Endodermal cell (in vitro differentiated cells): Measurements from ENCODE around the gene ATP13A2. TPM values are rescaled to one million over a fixed set of nuclear protein-coding genes. Genes with fewer than 3 reads are reported as not detected.

Source experiments
- DNase-seq: peaks from one replicate; pipeline ENCODE4 v3.0.0-alpha.2; 2017
- H3K27ac ChIP-seq: 2 replicates; pipeline ENCODE4 v1.5.1; 2013; ENCODE audit warnings: mild to moderate bottlenecking, low read depth, low read length, moderate library complexity
- H3K27me3 ChIP-seq: 2 replicates; pipeline ENCODE4 v1.6.1; 2013; ENCODE audit warnings: mild to moderate bottlenecking, low read length, moderate library complexity; ENCODE audit not compliant: insufficient read depth, control insufficient read depth, poor library complexity, severe bottlenecking
- H3K36me3 ChIP-seq: 2 replicates; pipeline ENCODE4 v1.7.0; 2013; ENCODE audit warnings: mild to moderate bottlenecking, low read length, moderate library complexity; ENCODE audit not compliant: control insufficient read depth, insufficient read depth
- H3K4me1 ChIP-seq: one replicate; pipeline ENCODE4 v1.7.0; 2013; ENCODE audit warnings: low read length; ENCODE audit not compliant: control insufficient read depth, insufficient read depth
- H3K4me3 ChIP-seq: 2 replicates; pipeline ENCODE4 v1.5.1; 2013; ENCODE audit warnings: mild to moderate bottlenecking, low read length, moderate library complexity
- H3K9ac ChIP-seq: 2 replicates; pipeline ENCODE4 v1.6.1; 2013; ENCODE audit warnings: mild to moderate bottlenecking, low read length, moderate library complexity; ENCODE audit not compliant: poor library complexity, severe bottlenecking; ENCODE audit errors: extremely low read depth
- H3K9me3 ChIP-seq: 2 replicates; pipeline ENCODE4 v1.6.1; 2013; ENCODE audit warnings: mild to moderate bottlenecking, low read length, moderate library complexity; ENCODE audit not compliant: control insufficient read depth
- H3K27ac Mint-ChIP-seq: 2 replicates; pipeline ENCODE4 v1.8.0; 2020; ENCODE audit warnings: mixed read lengths
- H3K27me3 Mint-ChIP-seq: 2 replicates; pipeline ENCODE4 v1.8.0; 2021; ENCODE audit warnings: mild to moderate bottlenecking, mixed read lengths; ENCODE audit not compliant: insufficient read depth
- H3K36me3 Mint-ChIP-seq: 2 replicates; pipeline ENCODE4 v1.8.0; 2020; ENCODE audit warnings: low read depth, mixed read lengths
- H3K4me1 Mint-ChIP-seq: 2 replicates; pipeline ENCODE4 v1.8.0; 2020; ENCODE audit warnings: mixed read lengths
- H3K4me3 Mint-ChIP-seq: 2 replicates; pipeline ENCODE4 v1.8.0; 2020; ENCODE audit warnings: mild to moderate bottlenecking, moderate library complexity, mixed read lengths
- H3K9me3 Mint-ChIP-seq: 2 replicates; pipeline ENCODE4 v1.8.0; 2020; ENCODE audit warnings: mild to moderate bottlenecking, mixed read lengths
- WGBS, 2 experiments: methylation state at CpG; one replicate each; pipeline versions ENCODE4 v1.1.5 to v1.1.7; 2013; ENCODE audit warnings: missing lambda C conversion rate in 2 of 2, mixed read lengths in 1 of 2; ENCODE audit not compliant: insufficient coverage in 1 of 2, insufficient read length in 1 of 2; 5-methylcytosine and 5-hydroxymethylcytosine counted together
- total RNA-seq, 2 donors: library from RNA; stranded (reverse); fragmentation: NEBNext Ultra II Directional in 1 of 2; extraction: Animal tissue kit (Norgen Biotek cat#: 25700) in 1 of 2; gene quantifications; 2 replicates in 1 of 2; 3 replicates in 1 of 2; pipeline ENCODE4 v1.2.1, GENCODE V29; 2021
- TF ChIP-seq, protein P1 (sequence below): fragments of 200-600 bp; sonication (generic); conservative IDR thresholded peaks from 2 replicates; pipeline ENCODE4 v1.5.0; 2021; ENCODE audit warnings: antibody characterized with exemption, mild to moderate bottlenecking

ATP13A2 gene
- total RNA-seq, 2 donors from 2014 or later, result 69.4 to 82.6 TPM

DNA sequence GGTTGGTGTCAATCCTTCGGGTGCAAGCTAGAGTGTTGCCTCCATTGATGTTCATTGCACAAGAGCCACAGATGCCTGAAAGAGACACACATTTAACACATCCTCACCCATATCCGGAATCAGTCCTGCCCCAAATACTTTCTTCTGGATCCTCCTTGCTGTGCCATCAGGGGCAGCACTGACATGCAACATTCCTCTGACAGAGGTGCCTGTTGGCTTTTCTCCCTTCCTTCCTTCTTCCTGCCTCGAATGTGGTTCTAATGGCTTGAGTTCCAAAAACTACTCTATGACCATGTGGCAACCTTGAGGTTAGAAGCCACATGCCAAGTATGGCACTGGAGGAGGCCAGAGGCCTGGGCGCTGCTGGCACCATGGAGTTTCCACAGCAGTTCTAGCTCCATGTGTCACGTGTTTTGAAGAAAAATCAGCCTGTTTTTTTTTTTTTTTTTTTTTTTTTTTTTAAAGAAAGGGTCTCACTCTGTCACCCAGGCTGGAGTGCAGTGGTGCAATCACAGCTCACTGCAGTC lies 17.0 kb upstream of the ATP13A2 start:
- 91 to 98% methylated on average over 2 to 5 of the region's 5 CpGs for WGBS, 2 experiments
- H3K4me1 ChIP-seq, result no peaks in the 10 kb centered on the region
- H3K9me3 ChIP-seq, result no peaks in the 10 kb centered on the region
- Mint-ChIP-seq H3K36me3 (peaks cover 57% of the 10 kb centered on the region), H3K27ac (no peak overlapping the region), H3K9me3 (no peaks in the 10 kb centered on the region), H3K4me1 (no peaks in the 10 kb centered on the region), H3K27me3 (no peaks in the 10 kb centered on the region), H3K4me3 (no peak overlapping the region)
- H3K27me3 ChIP-seq, result no peaks in the 10 kb centered on the region
- H3K36me3 ChIP-seq, result peaks cover 69% of the 10 kb centered on the region
- DNase-seq, result peak; percentile 22
- H3K9ac ChIP-seq, result no peak overlapping the region
- H3K27ac ChIP-seq, result no peak overlapping the region
- no peak overlapping the region for H3K4me3 ChIP-seq
- TF ChIP-seq, protein P1, sequence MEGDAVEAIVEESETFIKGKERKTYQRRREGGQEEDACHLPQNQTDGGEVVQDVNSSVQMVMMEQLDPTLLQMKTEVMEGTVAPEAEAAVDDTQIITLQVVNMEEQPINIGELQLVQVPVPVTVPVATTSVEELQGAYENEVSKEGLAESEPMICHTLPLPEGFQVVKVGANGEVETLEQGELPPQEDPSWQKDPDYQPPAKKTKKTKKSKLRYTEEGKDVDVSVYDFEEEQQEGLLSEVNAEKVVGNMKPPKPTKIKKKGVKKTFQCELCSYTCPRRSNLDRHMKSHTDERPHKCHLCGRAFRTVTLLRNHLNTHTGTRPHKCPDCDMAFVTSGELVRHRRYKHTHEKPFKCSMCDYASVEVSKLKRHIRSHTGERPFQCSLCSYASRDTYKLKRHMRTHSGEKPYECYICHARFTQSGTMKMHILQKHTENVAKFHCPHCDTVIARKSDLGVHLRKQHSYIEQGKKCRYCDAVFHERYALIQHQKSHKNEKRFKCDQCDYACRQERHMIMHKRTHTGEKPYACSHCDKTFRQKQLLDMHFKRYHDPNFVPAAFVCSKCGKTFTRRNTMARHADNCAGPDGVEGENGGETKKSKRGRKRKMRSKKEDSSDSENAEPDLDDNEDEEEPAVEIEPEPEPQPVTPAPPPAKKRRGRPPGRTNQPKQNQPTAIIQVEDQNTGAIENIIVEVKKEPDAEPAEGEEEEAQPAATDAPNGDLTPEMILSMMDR, result no peak

DNA sequence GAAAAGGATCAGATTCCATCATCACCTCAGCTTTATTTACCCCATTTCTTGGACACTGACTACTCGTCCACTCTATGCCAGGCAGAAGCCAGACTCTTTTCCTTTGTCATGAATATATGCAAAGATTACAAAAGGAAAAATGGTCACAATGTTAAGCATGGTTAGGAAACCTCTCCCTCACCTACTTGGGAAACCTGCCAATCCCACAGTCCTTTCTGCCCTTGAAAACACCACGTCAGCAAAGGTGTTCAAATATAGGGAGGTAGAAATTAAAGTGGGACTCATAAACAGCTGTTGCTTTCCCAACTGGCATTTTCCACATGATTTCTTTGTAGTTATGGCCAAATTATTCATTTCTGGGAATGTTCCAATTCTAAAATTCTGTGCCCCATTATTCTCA lies 16.2 kb upstream of the ATP13A2 start:
- Histone ChIP-seq H3K36me3 (peaks cover 70% of the 10 kb centered on the region), H3K27ac (no peak overlapping the region), H3K9ac (no peak overlapping the region), H3K27me3 (no peaks in the 10 kb centered on the region), H3K9me3 (no peaks in the 10 kb centered on the region), H3K4me1 (no peaks in the 10 kb centered on the region), H3K4me3 (no peak overlapping the region)
- Mint-ChIP-seq H3K27me3 (no peaks in the 10 kb centered on the region), H3K36me3 (peaks cover 60% of the 10 kb centered on the region), H3K4me1 (no peaks in the 10 kb centered on the region), H3K27ac (no peak overlapping the region), H3K9me3 (no peaks in the 10 kb centered on the region), H3K4me3 (no peak overlapping the region)
- peak; percentile 1 for DNase-seq
- TF ChIP-seq, protein P1, result no peak
- 89% methylated on average over 2 of the region's 2 CpGs; no CpG with 5 or more reads in 1 of the 2 experiments for WGBS, 2 experiments

DNA sequence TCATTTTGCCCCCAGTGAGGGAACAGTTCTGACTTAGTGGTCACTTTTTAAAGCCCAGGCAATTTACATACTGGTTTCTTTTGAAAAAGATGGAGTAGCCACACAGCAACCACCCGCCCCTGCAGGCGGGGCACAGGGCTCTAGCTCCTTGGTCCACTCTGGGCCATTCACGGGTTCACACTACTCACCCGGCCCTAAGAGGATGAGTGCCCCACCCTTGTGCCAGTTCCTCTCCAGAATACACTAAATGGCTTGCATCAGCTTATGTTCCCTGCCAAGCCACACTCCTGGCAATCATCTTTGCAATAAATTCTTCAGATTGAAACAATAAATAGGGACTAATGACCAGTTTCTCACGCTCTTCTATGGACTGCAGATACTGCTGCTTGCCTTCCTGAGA lies 15.7 kb upstream of the ATP13A2 start:
- Histone ChIP-seq H3K27ac (no peak overlapping the region), H3K4me3 (no peak overlapping the region), H3K36me3 (peaks cover 70% of the 10 kb centered on the region), H3K9me3 (no peaks in the 10 kb centered on the region), H3K4me1 (no peaks in the 10 kb centered on the region), H3K27me3 (no peaks in the 10 kb centered on the region), H3K9ac (no peak overlapping the region)
- no peak for DNase-seq
- H3K4me3 Mint-ChIP-seq, result no peak overlapping the region
- no peak overlapping the region for H3K27ac Mint-ChIP-seq
- peaks cover 60% of the 10 kb centered on the region for H3K36me3 Mint-ChIP-seq
- no peaks in the 10 kb centered on the region for H3K4me1 Mint-ChIP-seq
- WGBS, 2 experiments, result 94 to 97% methylated on average over 5 of the region's 5 CpGs
- no peaks in the 10 kb centered on the region for H3K27me3 Mint-ChIP-seq
- TF ChIP-seq, protein P1, result no peak
- no peaks in the 10 kb centered on the region for H3K9me3 Mint-ChIP-seq
